Neutrophil (primary cell): ENCODE measurements around the gene SCGB1C2.

Source experiments
- H3K27ac ChIP-seq: fragments of 200-600 bp; sonication (generic); 2 replicates; pipeline ENCODE4 v1.5.1; 2016; ENCODE audit warnings: mild to moderate bottlenecking, moderate library complexity
- H3K27me3 ChIP-seq: fragments of 200-600 bp; sonication (generic); 2 replicates; pipeline ENCODE4 v1.6.0; 2016; ENCODE audit warnings: mild to moderate bottlenecking
- H3K36me3 ChIP-seq: fragments of 200-600 bp; sonication (generic); 2 replicates; pipeline ENCODE4 v1.5.1; 2017
- H3K4me1 ChIP-seq, 2 experiments: fragments of 200-600 bp in 1 of 2; sonication (generic) in 1 of 2; 1 replicate in 1 of 2; 2 replicates in 1 of 2; pipeline versions ENCODE4 v1.5.1 to v1.6.1; 2013 to 2016; ENCODE audit warnings: low read depth in 1 of 2, low read length in 1 of 2, mild to moderate bottlenecking in 1 of 2, moderate library complexity in 1 of 2; ENCODE audit not compliant: control insufficient read depth in 1 of 2, insufficient read depth in 1 of 2
- H3K4me3 ChIP-seq, 2 experiments: fragments of 200-600 bp in 1 of 2; sonication (generic) in 1 of 2; 1 replicate in 1 of 2; 2 replicates in 1 of 2; pipeline ENCODE4 v1.5.1; 2013 to 2016; ENCODE audit warnings: low read depth in 1 of 2, low read length in 1 of 2, mild to moderate bottlenecking in 1 of 2, moderate library complexity in 1 of 2
- H3K9me3 ChIP-seq: fragments of 200-600 bp; sonication (generic); 2 replicates; pipeline ENCODE4 v1.5.1; 2016
- TF ChIP-seq, protein P1 (sequence below): fragments of 200-600 bp; sonication (generic); IDR thresholded peaks from 2 replicates; pipeline ENCODE4 v1.5.1; 2016; ENCODE audit warnings: antibody characterized with exemption

SCGB1C2 gene

DNA sequence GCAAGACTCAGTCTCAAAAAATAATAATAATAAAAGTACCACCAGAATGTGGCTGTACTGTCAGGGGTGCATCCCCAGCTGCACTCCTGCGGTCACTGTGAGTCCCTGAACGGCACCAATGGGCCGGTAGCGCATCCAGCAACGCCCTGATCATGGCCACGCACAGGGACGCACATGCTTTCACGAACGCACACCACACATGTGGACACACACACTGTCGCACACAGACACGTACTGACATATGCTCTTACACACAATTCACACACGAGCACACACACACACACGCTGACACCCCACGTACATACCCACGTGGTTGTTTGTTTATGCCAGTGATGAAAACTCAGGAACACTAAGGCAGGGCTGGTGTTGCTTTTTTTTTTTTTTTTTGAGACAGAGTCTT, 22.2 kb downstream of the SCGB1C2 start:
- TF ChIP-seq, protein P1, sequence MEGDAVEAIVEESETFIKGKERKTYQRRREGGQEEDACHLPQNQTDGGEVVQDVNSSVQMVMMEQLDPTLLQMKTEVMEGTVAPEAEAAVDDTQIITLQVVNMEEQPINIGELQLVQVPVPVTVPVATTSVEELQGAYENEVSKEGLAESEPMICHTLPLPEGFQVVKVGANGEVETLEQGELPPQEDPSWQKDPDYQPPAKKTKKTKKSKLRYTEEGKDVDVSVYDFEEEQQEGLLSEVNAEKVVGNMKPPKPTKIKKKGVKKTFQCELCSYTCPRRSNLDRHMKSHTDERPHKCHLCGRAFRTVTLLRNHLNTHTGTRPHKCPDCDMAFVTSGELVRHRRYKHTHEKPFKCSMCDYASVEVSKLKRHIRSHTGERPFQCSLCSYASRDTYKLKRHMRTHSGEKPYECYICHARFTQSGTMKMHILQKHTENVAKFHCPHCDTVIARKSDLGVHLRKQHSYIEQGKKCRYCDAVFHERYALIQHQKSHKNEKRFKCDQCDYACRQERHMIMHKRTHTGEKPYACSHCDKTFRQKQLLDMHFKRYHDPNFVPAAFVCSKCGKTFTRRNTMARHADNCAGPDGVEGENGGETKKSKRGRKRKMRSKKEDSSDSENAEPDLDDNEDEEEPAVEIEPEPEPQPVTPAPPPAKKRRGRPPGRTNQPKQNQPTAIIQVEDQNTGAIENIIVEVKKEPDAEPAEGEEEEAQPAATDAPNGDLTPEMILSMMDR = no peak
- H3K9me3 ChIP-seq = no peaks in the 10 kb centered on the region
- H3K27ac ChIP-seq = no peak overlapping the region
- H3K4me1 ChIP-seq = no peaks in the 10 kb centered on the region
- H3K4me3 ChIP-seq = no peak overlapping the region
- H3K36me3 ChIP-seq = peaks cover 30% of the 10 kb centered on the region
- no peaks in the 10 kb centered on the region for H3K27me3 ChIP-seq

DNA sequence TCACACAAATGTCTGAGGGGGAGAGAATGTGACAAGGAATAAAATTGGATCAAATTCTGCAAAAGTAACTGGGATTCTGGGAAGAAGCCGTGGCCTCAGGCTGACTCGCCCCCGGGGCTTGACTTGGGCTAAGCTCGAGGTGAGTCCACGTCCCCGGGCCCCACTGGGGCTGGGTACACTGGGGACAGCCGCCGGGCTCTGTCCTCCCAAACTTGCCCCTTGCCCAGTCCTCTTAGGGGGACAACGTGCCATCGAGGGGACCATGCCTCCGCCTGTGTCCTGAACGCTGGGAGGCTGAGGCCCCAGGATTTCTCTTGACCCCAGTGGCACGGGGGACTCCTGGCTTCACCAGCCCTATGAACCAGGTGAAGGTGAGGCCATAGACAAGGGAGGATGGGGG, 23.0 kb downstream of the SCGB1C2 start:
- H3K27ac ChIP-seq = no peak overlapping the region
- no peaks in the 10 kb centered on the region for H3K27me3 ChIP-seq
- no peak overlapping the region for H3K4me3 ChIP-seq
- TF ChIP-seq, protein P1 = no peak
- H3K4me1 ChIP-seq = no peaks in the 10 kb centered on the region
- no peaks in the 10 kb centered on the region for H3K9me3 ChIP-seq
- H3K36me3 ChIP-seq = peaks cover 30% of the 10 kb centered on the region

DNA sequence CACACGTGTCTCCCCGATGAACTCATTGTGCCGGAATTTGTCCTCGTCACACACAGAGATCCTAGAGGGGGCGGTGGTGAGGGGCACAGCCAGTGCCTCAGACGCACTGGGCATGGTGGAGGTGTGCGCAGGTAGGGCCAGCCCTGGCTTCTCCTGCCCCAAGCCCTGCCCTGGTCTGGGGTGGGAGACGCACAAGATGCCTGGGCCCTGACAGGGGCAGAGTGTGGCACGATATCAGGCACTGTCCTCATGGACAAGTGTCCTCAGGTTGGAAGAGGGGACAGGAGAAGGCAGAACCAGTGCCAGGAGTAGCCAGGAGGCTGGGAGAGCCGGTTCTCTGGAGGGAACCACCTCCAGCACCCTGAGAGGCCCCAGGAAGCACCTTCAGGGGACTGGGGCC, 24.1 kb downstream of the SCGB1C2 start:
- Histone ChIP-seq H3K27ac (no peak overlapping the region), H3K4me1 (no peaks in the 10 kb centered on the region), H3K27me3 (no peaks in the 10 kb centered on the region), H3K36me3 (peaks cover 23% of the 10 kb centered on the region), H3K9me3 (no peaks in the 10 kb centered on the region), H3K4me3 (no peak overlapping the region)
- TF ChIP-seq, protein P1 = no peak

DNA sequence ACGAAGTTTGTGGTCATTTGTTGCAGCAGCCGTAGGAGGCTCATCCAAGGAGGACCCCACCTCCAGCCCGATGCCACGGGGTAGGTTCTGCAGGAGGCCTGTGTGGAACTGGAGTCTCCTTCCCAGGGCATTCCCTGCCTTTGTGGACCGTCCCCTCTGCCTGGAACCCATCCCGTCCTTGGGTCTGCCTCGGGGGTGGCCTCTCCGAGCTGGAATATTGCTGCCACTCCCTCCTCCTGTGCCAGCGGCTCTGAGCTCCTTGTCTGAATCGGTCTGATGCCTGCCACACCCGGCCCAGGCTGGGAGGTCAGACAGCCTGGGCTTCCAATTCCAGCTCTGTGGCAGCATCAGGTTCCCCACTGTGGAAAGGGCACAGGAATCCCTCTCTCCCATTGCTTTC, 25.3 kb downstream of the SCGB1C2 start:
- Histone ChIP-seq H3K4me1 (no peaks in the 10 kb centered on the region), H3K27me3 (no peaks in the 10 kb centered on the region), H3K27ac (no peak overlapping the region), H3K36me3 (peaks cover 23% of the 10 kb centered on the region), H3K4me3 (no peak overlapping the region), H3K9me3 (no peaks in the 10 kb centered on the region)
- TF ChIP-seq, protein P1 = no peak

DNA sequence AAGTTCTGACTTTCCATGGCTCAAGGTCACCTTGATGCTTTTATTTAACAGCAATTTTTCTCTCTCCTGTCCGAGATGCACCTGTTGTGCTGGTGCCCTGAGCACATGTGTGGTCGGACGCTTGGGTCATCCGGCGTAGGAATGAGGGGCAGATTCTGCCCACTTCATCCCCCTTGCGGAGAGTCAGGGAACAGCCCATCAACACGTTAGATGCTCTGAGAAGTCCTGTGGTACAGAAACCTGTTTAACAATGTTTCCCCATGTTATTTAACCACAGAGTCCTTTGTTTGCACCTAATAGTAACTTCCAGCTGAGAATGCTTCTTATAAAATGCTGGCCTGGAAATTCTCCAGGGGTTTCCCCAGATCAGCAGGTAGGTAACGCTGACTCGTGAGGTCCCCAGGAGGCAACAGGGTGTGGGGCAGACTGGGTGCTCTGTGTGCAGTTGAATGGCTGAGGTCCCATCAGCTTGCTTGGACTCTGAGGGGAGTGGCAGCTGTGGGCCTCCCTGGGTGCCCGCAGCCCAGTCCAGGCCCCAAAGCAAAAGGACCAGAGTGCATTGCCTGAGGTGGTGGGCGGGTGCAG, 26.2 kb downstream of the SCGB1C2 start:
- TF ChIP-seq, protein P1 = no peak

More for the DNA sequence above, 26.2 kb downstream of the SCGB1C2 start:
- Histone ChIP-seq H3K4me1 (no peaks in the 10 kb centered on the region), H3K9me3 (no peaks in the 10 kb centered on the region), H3K4me3 (no peak overlapping the region), H3K36me3 (peaks cover 23% of the 10 kb centered on the region), H3K27ac (no peak overlapping the region), H3K27me3 (no peaks in the 10 kb centered on the region)
